GM12875 (cell line): ENCODE measurements around the gene EIF3J.

ENCODE experiments used
- H3K4me3 ChIP-seq: one replicate; pipeline ENCODE4 v1.5.1; 2011; ENCODE audit warnings: low read depth, low read length, control low read depth
- TF ChIP-seq, protein P1 (sequence below): IDR thresholded peaks from 2 replicates; pipeline ENCODE4 v1.5.1; 2011; ENCODE audit warnings: low read depth, mild to moderate bottlenecking, control low read depth, inconsistent platforms, low read length, moderate library complexity, borderline replicate concordance; ENCODE audit not compliant: insufficient read depth

The EIF3J gene

DNA sequence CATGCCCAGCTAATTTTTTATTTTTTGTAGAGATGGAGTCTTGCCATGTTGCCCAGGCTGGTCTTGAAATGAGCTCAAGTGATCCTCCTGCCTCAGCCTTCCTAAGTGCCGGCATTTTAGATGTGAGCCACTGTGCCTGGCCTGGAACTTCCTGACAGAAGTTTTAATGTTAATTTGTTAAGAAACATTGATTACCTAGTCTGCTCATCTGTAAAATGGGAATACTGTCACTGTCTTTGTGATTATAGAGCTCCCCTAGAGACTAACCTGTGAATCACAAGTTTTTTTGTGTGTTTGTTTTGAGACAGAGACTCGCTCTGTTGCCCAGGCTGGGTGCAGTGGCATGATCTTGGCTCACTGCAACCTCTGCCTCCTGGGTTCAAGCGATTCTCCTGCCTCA is 4.3 kb upstream of the EIF3J start:
- no peak overlapping the region for H3K4me3 ChIP-seq
- TF ChIP-seq, protein P1, sequence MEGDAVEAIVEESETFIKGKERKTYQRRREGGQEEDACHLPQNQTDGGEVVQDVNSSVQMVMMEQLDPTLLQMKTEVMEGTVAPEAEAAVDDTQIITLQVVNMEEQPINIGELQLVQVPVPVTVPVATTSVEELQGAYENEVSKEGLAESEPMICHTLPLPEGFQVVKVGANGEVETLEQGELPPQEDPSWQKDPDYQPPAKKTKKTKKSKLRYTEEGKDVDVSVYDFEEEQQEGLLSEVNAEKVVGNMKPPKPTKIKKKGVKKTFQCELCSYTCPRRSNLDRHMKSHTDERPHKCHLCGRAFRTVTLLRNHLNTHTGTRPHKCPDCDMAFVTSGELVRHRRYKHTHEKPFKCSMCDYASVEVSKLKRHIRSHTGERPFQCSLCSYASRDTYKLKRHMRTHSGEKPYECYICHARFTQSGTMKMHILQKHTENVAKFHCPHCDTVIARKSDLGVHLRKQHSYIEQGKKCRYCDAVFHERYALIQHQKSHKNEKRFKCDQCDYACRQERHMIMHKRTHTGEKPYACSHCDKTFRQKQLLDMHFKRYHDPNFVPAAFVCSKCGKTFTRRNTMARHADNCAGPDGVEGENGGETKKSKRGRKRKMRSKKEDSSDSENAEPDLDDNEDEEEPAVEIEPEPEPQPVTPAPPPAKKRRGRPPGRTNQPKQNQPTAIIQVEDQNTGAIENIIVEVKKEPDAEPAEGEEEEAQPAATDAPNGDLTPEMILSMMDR: peak; percentile 24; the same call in 1 of the 2 replicates

DNA sequence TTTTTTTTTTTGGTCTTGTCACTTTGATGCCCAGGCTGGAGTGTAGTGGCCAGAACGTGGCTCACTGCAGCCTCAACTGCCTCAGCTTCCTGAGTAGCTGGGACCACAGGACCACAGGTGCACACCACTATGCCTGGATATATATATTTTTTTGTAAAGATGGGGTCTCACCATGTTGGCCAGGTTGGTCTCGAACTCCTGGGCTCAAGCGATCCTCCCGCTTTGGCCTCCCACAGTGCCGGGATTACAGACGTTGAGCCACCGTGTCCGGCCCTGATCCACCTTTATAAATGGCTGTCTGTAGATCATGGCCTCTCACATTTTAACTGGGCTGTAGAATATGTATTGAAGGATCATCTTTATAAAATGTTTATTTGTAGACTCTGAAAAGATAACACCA is 1.9 kb upstream of the EIF3J start:
- H3K4me3 ChIP-seq: no peak overlapping the region
- TF ChIP-seq, protein P1: no peak

DNA sequence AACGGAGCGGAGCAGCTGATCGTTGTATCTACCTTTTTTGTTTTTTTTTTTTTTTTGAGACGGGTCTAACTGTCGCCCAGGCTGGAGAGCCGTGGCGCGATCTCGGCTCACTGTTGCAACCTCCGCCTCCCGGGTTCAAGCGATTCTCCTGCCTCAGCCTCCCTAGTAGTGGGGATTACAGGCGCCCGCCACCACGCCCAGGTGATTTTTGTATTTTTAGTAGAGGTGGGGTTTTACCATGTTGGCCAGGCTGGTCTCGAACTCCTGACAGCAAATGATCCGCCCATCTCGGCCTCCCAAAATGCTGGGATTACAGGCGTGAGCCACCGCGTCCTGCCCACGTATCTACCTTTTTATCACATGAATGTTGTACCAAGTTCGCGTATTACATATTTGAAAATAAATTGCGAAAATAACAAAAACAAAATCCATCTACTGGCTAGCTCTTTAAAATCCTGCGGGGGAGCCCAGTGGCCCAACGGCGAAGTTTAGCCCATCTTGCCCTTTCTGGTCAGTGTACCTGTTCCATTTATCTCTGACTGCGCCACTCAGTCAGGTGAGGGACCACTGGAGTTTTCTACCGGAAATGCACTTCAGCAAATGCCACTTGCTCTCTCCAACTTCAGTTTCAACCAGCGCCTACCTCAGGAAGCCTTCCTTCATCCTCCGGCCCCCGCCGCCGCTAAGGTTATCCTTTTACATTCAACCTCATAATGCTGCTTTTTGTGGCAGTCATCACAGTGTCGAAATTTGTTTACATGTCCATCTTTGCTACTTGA is 1.2 kb upstream of the EIF3J start:
- H3K4me3 ChIP-seq: peak overlapping the region; percentile 98
- TF ChIP-seq, protein P1: no peak

- peak overlapping the region; percentile 98 for H3K4me3 ChIP-seq
- TF ChIP-seq, protein P1: peak; percentile 42; the same call in 1 of the 2 replicates
These were observed 515 bp upstream of the EIF3J start for GRCh38 chr15:44536302-44536961.

- TF ChIP-seq, protein P1: no peak
- H3K4me3 ChIP-seq: peak overlapping the region; percentile 98
These were observed 841 bp downstream of the EIF3J start for GRCh38 chr15:44537735-44538240.

DNA sequence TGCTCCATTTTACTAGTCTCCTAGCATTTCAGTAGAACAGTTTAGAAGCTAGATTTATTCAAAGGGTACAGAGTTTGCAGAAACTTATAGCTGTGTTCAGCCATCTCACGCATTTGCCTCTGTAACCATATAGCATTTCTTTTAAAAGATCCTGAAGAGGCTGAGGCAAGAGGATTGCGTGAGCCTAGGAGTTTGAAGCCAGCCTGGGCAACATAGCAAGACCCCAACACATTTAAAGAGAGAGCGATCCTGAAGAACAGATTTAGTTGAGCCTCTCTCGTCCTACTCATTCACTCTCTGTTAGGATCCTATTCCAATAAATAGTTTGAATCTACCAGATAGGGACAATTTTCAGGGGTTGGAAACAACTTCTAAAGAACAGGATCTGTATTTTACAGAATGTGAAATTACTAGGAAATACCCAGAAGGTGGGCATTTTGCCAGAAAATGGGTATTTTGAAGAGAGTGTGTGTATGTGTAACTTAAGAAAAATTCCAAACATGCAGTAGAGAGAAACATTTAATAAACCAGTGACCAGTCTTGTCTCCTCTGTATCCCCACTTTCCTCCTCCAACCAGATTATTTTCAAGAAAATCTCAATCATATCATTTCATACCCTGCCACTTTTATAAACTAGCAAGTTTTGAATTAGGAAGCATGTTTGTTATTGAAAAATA is 4.5 kb downstream of the EIF3J start:
- TF ChIP-seq, protein P1: no peak
- H3K4me3 ChIP-seq: no peak overlapping the region
